Erythroblast (primary cell): ENCODE data around the gene CALCOCO2.
A peak's percentile ranks its signal among the peaks of the same experiment; 100 is the strongest.
"Not testable (repeated sequence)": the region's sequence is repeated elsewhere in the genome, so short reads cannot be mapped to it uniquely, and the experiment has no call there.

Experiments
- DNase-seq, 2 experiments: peaks; one replicate each; lab custom pipeline; 2025; lab: John Stamatoyannopoulos, UW
- GATA1 ChIP-seq: IDR thresholded peaks from 2 replicates; pipeline ENCODE4 v1.6.1; 2011; ENCODE audit warnings: low read depth, mild to moderate bottlenecking, control low read depth, low read length, moderate library complexity
- POLR2A ChIP-seq: IDR thresholded peaks from 2 replicates; pipeline ENCODE4 v1.6.1; 2011; ENCODE audit warnings: mild to moderate bottlenecking, low read length

Gene CALCOCO2

DNA sequence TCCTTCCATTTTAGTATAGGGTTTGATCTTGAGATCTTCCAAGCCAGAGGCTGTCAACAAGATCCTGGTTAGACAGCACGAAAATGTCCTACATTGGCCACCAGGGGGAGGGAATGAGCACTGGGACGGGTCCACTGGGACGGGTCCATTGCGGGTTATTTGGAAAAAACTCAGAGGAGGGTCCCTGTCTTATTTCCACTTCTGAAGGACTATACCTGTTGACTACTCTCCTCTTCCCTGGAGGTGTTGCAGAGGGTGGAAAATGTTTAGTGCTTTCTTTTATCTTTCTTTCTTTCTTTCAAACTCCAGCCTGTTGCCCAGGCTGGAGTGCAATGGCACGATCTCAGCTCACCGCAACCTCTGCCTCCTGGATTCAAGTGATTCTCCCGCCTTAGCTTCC, 16.3 kb upstream of the CALCOCO2 start:
- peak; percentile 56 to 73 for DNase-seq
- TF ChIP-seq GATA1 (no peak), POLR2A (no peak)

DNA sequence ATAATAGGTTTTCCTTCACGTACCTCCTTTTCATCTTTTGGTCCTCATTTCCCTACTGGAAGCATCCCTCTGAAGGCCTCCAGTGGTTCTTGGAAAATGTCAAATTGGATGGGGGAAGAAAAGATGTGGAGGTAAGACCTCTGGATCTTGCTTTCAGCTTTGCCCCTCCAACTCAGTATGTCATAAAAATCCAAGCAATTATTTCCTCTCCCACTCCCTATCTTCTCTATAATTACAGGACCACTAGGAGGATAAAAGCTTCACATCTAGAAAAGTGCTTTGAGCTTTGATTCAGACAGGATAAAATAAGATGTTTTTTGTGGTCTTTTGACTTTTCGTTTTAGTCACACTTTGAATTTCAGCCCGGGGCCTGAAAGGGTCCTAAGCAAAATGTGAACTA, 15.5 kb upstream of the CALCOCO2 start:
- DNase-seq = no peak
- no peak for TF ChIP-seq POLR2A
- TF ChIP-seq GATA1 = no peak

DNA sequence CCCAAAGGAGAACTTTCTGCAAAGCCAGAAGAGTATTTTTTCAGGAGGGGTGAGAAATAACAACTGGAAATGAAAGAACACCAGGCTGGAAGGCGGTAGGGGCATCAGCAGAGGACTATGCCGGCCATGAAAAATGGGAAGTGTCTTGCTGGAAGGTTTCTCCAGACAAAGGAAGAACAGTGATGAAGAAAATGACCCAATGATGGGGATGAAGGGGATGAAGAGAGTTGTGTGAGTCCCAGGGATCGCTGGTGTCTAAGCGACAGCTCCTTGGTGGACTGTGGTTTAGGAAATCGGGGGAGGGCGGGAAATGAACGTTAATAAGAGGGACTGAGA, 14.4 kb upstream of the CALCOCO2 start:
- no peak for DNase-seq
- TF ChIP-seq POLR2A = no peak
- no peak for TF ChIP-seq GATA1

DNA sequence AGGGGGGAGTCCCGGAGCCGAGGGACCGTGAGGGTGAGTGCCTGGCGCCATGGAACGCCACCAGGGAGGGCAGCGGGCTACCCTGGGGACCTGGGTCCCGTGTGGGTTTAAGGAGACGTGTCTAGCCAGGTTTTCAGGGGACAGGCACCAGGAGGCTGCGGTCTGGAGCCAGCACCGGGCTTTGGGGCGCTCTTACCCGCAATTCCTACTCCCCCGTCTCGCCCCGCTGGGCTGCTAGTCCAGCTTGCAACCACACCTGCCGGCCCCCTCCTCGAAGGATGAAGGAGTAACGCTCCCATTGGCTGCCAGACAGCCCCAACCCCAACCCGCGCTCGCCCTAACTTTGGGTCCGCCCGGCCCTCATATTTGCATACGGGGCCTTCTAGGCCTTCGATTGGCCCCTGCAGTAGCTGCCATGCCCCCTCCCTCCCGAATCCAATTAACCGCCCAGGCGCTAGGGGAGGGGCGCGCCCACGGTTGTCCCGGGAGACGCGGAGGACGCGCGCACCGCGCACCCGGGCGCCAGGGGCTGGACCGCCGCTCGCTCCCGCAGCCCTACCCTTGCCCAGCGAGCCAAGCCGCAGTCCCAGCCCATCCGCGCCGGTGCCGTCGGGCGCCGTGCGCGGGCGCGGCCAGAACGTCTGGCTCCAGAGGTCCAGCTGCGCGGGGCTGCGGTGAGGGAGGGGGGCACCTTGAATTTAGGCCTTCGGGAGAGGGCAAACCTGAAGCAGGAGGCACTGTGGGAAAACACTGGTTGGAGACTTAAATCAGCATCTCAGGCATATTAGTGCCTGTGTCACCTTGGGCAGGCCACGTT, 13.9 kb upstream of the CALCOCO2 start, which contains the start of gene TTLL6:
Gene TTLL6 (minus strand): TSS at position 456 of the 817 bp plus-strand sequence. CDS start 157 bp downstream, at position 299.
- TF ChIP-seq GATA1 (no peak), POLR2A (no peak)
- DNase-seq = peak; percentile 82 to 86

DNA sequence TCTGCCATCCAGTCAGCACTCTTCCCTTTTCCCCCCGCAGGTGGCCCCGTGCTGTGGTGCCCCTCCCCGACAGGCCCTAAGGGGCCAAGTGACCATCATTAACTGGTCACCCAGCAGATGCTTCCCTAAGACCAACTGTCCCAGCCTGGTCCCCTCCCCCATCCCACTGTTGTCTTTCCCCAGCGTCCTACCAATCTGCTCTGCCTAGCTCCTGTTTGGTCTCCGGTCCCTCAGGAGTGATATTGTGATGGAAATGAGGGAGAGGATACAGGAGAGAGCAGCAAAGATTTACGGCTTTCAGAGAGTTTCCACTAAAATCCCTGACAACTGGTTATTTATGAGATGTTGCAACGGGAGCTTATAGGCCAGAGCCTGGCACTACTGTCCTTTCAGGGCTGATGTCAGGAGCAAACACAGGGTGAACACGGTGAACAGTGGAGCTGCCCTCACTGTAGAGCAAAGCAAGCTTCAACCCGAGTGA, 12.4 kb upstream of the CALCOCO2 start:
- TF ChIP-seq GATA1 (no peak), POLR2A (no peak)
- DNase-seq = no peak

DNA sequence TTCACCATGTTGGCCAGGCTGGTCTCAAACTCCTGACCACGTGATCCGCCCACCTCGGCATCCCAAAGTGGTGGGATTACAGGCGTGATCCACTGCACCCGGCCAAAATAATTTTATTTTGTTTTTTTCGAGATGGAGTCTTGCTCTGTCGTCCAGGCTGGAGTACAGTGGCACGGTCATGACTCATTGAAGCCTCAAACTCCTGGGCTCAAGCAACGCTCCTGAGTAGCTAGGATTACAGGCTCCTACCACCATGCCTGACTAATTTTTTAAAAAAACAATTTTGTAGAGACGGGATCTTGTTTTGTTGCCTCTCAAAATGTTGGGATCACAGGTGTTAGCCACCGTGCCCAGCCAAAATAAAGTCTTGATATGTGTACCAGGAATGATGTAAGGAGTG, 11.4 kb upstream of the CALCOCO2 start:
- no peak for DNase-seq
- no peak for TF ChIP-seq POLR2A
- TF ChIP-seq GATA1 = no peak

DNA sequence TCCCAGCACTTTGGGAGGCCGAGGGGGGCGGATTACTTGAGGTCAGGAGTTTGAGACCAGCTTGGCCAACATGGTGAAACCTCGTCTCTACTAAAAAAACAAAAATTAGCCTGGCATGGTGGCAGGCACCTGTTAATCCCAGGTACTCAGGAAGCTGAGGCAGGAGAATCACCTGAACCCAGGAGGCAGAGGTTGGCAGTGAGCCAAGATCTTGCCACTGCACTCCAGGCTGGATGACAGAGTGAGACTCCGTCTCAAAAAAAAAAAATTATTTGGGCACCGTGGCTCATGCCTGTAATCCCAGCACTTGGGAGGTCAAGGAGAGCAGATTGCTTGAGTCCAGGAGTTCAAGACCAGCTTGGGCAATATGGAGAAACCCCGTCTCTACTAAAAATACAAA, 9.9 kb upstream of the CALCOCO2 start:
- not testable (repeated sequence) for DNase-seq

DNA sequence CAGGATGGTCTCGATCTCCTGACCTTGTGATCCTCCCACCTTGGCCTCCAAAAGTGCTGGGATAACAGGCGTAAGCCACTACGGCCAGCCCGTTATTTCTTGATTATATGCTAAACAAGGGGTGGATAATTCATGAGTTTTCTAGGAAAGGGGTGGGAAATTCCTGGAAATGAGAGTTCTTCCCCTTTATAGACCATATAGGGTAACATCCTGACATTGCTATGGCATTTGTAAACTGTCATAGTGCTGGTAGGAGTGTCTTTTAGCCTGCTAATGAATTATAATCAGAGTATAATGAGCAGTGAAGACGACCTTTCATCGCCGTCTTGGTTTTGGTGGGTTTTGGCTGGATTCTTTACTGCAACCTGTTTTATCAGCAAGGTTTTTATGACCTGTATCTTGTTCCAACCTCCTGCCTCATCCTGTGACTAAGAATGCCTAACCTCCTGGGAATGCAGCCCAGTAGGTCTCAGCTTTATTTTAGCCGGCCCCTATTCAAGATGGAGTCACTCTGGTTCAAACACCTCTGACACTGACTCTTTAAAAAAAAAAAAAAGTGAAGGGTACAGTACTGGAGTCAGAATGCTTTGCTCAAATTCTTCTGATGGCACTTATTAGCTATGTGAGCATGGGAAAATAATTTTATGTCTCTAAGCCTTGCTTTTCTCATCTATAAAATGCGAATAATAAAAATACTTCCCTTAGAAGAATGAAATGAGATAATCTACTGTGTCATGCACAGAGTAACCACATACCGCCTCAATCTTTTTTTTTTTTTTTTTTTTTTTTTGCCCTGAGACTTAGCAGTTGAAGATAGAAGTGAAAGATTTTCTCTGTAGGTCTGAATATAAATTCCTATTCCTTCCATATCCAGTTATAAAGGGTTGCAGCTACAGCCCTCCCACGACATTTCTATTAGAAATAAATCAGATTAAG, 5.1 kb upstream of the CALCOCO2 start:
- DNase-seq = peak in 1 of 2 experiments; percentile 6

DNA sequence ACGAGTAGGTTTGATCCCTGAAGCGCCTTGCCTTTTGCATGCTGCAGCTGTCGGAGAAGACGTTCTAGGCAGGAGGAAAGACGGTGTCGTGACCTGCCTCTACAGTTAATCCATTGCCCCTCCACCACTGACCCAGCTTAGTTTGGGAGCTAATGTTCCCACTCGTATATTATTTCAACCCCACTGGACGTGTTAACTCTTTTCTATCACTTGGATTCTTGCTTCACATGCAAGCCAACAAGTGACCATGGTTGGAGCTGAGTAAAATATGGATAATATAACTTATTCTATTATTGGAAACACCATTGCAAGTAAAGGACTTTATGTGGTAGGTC, 681 bp downstream of the CALCOCO2 start:
- DNase-seq = no peak
- TF ChIP-seq POLR2A = no peak
- TF ChIP-seq GATA1 = no peak

More for the DNA sequence above, 5.1 kb upstream of the CALCOCO2 start:
- TF ChIP-seq POLR2A = no peak
- TF ChIP-seq GATA1 = no peak

DNA sequence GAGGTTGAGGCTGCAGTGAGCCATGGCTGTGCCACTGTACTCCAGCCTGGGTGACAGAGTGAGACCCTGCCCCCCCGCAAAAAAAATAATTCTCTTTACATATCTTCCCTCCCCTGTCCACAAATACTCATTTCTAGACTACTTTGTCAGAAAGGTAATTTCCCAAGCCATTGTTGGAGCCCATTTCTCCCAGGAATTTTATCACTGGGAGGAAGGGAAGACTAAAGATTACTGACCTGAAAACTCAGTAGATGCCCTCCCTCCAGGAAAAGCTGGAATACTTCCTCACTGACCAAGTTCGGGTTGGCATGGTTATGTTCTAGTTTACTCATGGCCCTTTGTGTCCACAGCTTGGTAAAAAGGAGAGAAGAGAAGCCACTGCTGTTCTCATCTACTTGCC, 4.1 kb downstream of the CALCOCO2 start:
- no peak for DNase-seq
- TF ChIP-seq POLR2A = no peak
- TF ChIP-seq GATA1 = no peak

DNA sequence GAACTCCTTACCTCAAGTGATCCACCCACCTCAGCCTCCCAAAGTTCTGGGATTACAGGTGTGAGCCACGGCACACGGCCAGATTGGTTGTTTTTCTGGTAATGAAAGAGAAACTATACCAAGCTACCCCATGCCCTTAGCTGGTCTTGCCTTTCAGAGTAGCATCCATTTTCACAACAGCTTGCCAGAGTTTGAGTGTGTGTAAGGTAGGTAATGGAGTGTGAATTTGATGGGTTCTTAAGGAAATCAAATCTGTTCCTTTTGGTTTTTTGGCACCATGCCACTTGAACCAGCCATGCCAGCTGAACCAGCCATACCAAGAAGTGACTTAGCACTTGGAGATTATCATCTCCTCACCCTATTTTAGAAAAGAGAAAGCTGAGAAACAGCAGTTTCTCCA, 5.1 kb downstream of the CALCOCO2 start:
- TF ChIP-seq POLR2A (no peak), GATA1 (no peak)
- DNase-seq = peak; percentile 23 to 47

DNA sequence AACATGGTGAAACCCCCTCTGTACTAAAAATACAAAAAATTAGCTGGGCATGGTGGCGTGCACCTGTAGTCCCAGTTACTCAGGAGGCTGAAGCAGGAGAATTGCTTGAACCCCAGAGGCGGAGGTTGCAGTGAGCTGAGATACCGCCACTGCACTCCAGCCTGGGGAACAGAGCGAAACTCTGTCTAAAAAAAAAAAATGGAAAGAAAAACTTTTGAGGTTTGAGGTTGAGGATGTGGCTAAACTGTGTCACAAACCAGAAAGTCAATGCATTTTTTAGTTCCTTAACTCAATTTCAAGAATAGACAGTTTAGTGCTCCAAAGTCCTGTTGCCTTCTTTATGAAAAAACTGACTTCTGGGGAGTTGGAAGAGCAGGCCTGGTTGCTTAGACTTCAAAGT, 6.6 kb downstream of the CALCOCO2 start:
- not testable (repeated sequence) for DNase-seq

DNA sequence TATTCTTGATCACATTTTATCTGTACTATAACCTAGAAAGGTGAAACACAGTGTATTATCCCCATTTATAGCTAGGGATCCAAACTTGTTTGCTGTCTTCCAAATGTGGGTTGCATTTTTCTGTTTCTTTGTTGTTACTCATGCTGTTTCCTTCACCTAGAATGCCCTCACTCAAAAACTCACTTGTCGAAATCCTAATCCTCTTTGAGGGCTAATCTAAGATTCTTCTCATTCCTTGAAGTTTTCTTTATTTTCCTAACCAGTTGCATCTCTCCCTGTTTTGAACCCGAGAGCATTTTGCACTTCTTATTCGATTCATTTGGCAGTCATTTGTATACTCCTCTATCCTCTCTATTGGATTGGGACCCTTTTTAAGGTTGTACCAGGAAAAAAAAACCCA, 9.6 kb downstream of the CALCOCO2 start:
- DNase-seq = no peak
- TF ChIP-seq GATA1 (no peak), POLR2A (no peak)

DNA sequence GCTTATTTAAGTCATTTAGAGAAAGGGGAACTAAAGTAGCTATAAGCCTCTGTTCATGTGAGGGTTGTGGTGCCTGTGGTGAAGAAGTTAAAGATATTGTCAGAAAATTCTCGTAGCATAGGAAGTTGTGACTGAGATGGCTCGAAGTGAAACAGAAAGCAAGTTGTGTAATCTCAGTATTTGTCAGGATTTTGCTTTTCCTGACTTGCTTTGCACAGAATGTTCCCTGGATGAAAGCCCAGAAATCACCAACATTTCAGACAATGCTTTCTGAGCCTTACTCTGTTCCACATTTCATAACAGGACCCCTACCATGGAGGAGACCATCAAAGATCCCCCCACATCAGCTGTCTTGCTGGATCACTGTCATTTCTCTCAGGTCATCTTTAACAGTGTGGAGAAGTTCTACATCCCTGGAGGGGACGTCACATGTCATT, 10.6 kb downstream of the CALCOCO2 start:
- DNase-seq = peak in 1 of 2 experiments; percentile 17
- no peak for TF ChIP-seq POLR2A
- no peak for TF ChIP-seq GATA1

DNA sequence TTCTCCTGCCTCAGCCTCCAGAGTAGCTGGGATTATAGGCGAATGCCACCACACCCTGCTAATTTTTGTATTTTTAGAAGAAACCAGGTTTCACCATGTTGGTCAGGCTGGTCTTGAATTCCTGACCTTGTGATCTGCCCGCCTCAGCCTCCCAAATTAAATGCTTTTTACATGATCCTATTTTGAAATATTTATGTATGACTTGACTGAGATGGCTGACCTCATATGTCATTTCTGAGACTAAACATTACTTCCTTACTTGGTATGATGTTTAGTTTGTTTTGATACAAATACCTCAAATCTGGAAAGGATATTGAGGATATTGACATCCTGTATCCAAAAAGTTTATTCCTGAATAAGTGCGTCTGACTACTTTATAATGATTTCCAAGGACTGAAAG, 11.9 kb downstream of the CALCOCO2 start:
- DNase-seq = no peak
- TF ChIP-seq GATA1 (no peak), POLR2A (no peak)
